KOPT-K1 (cell line): ENCODE results near the gene CDH7.

ENCODE experiments used
- H3K27ac ChIP-seq: fragments of 200-600 bp; sonication (generic); 2 replicates; pipeline ENCODE4 v1.5.1; 2016; ENCODE audit warnings: antibody characterized with exemption, mild to moderate bottlenecking, low read depth, low read length; ENCODE audit not compliant: poor library complexity, severe bottlenecking
- H3K36me3 ChIP-seq: fragments of 200-600 bp; sonication (generic); 2 replicates; pipeline ENCODE4 v1.5.1; 2017; ENCODE audit warnings: antibody characterized with exemption, mild to moderate bottlenecking, low read length, moderate library complexity; ENCODE audit not compliant: insufficient read depth
- H3K9me3 ChIP-seq: fragments of 200-600 bp; sonication (generic); 2 replicates; pipeline ENCODE4 v1.5.1; 2017; ENCODE audit warnings: antibody characterized with exemption, low read length, mild to moderate bottlenecking; ENCODE audit not compliant: insufficient read depth, poor library complexity, severe bottlenecking

CDH7 gene

GRCh38 chr18:65817178-65817577 is 66.4 kb downstream of the CDH7 start:
- H3K27ac ChIP-seq: no peak overlapping the region
- no peaks in the 10 kb centered on the region for H3K36me3 ChIP-seq
- H3K9me3 ChIP-seq: no peaks in the 10 kb centered on the region

GRCh38 chr18:65821911-65822310 is 71.1 kb downstream of the CDH7 start:
- H3K9me3 ChIP-seq: no peaks in the 10 kb centered on the region
- H3K27ac ChIP-seq: no peak overlapping the region
- no peaks in the 10 kb centered on the region for H3K36me3 ChIP-seq

GRCh38 chr18:65822826-65823225 is 72.0 kb downstream of the CDH7 start:
- Histone ChIP-seq H3K9me3 (no peaks in the 10 kb centered on the region), H3K27ac (no peak overlapping the region), H3K36me3 (no peaks in the 10 kb centered on the region)

GRCh38 chr18:65827444-65827843 is 76.6 kb downstream of the CDH7 start:
- H3K27ac ChIP-seq: no peak overlapping the region
- no peaks in the 10 kb centered on the region for H3K36me3 ChIP-seq
- H3K9me3 ChIP-seq: no peaks in the 10 kb centered on the region

GRCh38 chr18:65835881-65836280 is 85.1 kb downstream of the CDH7 start:
- Histone ChIP-seq H3K36me3 (no peaks in the 10 kb centered on the region), H3K27ac (no peak overlapping the region), H3K9me3 (no peaks in the 10 kb centered on the region)

- H3K36me3 ChIP-seq: no peaks in the 10 kb centered on the region
- no peaks in the 10 kb centered on the region for H3K9me3 ChIP-seq
- H3K27ac ChIP-seq: no peak overlapping the region
Measured at GRCh38 chr18:65846107-65846506, 95.3 kb downstream of the CDH7 start.

- H3K36me3 ChIP-seq: no peaks in the 10 kb centered on the region
- no peak overlapping the region for H3K27ac ChIP-seq
- H3K9me3 ChIP-seq: no peaks in the 10 kb centered on the region
Measured at GRCh38 chr18:65852273-65852672, 101.5 kb downstream of the CDH7 start.

- no peak overlapping the region for H3K27ac ChIP-seq
- H3K9me3 ChIP-seq: no peaks in the 10 kb centered on the region
- H3K36me3 ChIP-seq: no peaks in the 10 kb centered on the region
Measured at GRCh38 chr18:65859075-65859474, 108.3 kb downstream of the CDH7 start.

GRCh38 chr18:65869527-65869926 is 118.7 kb downstream of the CDH7 start:
- Histone ChIP-seq H3K9me3 (no peaks in the 10 kb centered on the region), H3K27ac (no peak overlapping the region), H3K36me3 (no peaks in the 10 kb centered on the region)

GRCh38 chr18:65876310-65876709 is 125.5 kb downstream of the CDH7 start:
- Histone ChIP-seq H3K9me3 (no peaks in the 10 kb centered on the region), H3K27ac (no peak overlapping the region), H3K36me3 (no peaks in the 10 kb centered on the region)

- Histone ChIP-seq H3K36me3 (no peaks in the 10 kb centered on the region), H3K27ac (no peak overlapping the region), H3K9me3 (no peaks in the 10 kb centered on the region)
Measured at GRCh38 chr18:65897292-65897691, 146.5 kb downstream of the CDH7 start.

- Histone ChIP-seq H3K27ac (no peak overlapping the region), H3K9me3 (no peaks in the 10 kb centered on the region), H3K36me3 (no peaks in the 10 kb centered on the region)
Measured at GRCh38 chr18:65901522-65901921, 150.7 kb downstream of the CDH7 start.

GRCh38 chr18:65906621-65907034 is 155.8 kb downstream of the CDH7 start:
- no peak overlapping the region for H3K27ac ChIP-seq
- no peaks in the 10 kb centered on the region for H3K9me3 ChIP-seq
- H3K36me3 ChIP-seq: no peaks in the 10 kb centered on the region

GRCh38 chr18:65907281-65907680 is 156.5 kb downstream of the CDH7 start:
- H3K27ac ChIP-seq: no peak overlapping the region
- no peaks in the 10 kb centered on the region for H3K9me3 ChIP-seq
- no peaks in the 10 kb centered on the region for H3K36me3 ChIP-seq

GRCh38 chr18:65919018-65919417 is 168.2 kb downstream of the CDH7 start:
- no peaks in the 10 kb centered on the region for H3K9me3 ChIP-seq
- H3K36me3 ChIP-seq: no peaks in the 10 kb centered on the region
- H3K27ac ChIP-seq: no peak overlapping the region

- Histone ChIP-seq H3K9me3 (no peaks in the 10 kb centered on the region), H3K27ac (no peak overlapping the region), H3K36me3 (no peaks in the 10 kb centered on the region)
Measured at GRCh38 chr18:65919663-65920062, 168.9 kb downstream of the CDH7 start.

GRCh38 chr18:65922103-65922502 is 171.3 kb downstream of the CDH7 start:
- no peak overlapping the region for H3K27ac ChIP-seq
- H3K36me3 ChIP-seq: no peaks in the 10 kb centered on the region
- H3K9me3 ChIP-seq: no peaks in the 10 kb centered on the region
